Raji (cell line): ENCODE measurements around the gene CFAP119.

ENCODE experiments used
- POLR2A ChIP-seq: IDR thresholded peaks from 2 replicates; pipeline ENCODE4 v1.6.1; 2011; ENCODE audit warnings: low read depth, low read length, control low read depth; ENCODE audit not compliant: insufficient read depth

The CFAP119 gene

DNA sequence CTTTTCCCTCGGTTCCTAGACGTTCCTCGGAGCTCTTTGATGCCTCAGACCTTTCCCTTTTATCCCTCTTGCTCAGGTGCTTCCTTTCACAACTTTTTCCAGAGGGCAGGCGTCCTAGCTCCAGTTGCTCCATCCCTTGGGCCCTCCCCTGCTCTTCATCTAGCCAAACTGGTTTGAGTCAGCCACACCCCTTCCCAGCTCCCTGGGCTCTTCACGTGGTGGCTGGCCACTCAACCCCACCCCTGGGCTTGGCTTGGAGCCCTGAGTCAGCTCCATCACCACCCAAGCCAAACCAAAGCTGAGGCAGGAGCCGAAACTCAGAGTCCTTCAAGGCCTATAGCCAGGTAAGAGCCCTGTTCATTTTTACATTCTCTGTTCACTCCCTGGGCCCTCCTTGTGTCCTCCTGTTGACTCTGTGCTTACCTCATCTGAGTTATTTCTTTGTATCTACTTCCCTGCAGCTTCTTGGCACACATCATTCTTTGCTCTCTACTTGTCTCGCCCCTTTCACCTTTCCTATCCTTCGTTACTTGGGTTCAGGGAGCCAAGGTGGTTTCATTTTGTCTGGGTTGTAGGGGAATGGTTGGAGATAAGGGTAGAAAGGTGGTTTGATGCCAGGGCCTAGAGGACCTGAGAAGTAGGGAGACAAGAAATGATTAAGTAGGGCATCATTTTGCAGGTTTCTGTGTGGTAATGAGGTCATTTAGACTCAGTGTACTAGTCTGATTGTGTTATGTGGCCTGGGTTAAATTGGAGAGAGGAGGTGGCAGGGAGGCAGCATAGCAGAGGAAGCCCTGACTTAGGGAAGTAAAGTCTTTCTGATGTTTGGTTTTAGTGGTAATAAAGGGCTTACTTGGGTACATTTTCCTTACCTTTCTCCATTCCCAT lies 21.3 kb downstream of the CFAP119 start:
- no peak for TF ChIP-seq POLR2A

DNA sequence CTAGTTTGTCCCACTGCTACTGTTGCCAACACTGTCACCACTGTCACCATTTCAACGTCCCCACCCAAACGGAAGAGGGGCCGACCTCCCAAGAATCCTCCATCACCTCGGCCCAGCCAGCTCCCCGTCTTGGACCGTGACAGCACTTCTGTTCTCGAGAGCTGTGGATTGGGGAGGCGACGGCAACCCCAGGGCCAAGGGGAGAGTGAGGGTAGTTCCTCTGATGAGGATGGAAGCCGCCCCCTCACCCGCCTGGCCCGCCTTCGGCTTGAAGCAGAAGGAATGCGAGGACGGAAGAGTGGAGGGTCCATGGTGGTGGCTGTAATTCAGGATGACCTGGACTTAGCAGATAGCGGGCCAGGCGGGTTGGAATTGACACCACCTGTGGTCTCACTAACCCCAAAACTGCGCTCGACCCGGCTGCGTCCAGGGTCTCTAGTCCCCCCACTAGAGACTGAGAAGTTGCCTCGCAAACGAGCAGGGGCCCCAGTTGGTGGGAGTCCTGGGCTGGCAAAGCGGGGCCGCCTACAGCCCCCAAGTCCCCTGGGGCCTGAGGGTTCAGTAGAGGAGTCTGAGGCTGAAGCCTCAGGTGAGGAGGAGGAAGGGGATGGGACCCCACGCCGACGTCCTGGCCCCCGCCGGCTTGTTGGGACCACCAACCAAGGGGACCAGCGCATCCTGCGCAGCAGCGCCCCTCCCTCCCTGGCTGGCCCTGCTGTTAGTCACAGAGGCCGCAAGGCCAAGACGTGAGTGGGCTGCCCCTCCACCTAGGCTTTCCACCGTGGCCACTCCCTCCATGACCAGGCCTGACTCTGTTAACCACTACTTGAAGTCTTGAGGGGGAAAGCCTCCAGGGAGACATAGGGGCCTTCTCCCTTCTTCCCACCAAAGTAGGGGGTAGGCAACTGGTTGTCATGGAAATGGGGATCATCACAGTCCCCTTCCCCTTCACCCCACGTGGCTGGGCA lies 22.6 kb downstream of the CFAP119 start:
- no peak for TF ChIP-seq POLR2A

DNA sequence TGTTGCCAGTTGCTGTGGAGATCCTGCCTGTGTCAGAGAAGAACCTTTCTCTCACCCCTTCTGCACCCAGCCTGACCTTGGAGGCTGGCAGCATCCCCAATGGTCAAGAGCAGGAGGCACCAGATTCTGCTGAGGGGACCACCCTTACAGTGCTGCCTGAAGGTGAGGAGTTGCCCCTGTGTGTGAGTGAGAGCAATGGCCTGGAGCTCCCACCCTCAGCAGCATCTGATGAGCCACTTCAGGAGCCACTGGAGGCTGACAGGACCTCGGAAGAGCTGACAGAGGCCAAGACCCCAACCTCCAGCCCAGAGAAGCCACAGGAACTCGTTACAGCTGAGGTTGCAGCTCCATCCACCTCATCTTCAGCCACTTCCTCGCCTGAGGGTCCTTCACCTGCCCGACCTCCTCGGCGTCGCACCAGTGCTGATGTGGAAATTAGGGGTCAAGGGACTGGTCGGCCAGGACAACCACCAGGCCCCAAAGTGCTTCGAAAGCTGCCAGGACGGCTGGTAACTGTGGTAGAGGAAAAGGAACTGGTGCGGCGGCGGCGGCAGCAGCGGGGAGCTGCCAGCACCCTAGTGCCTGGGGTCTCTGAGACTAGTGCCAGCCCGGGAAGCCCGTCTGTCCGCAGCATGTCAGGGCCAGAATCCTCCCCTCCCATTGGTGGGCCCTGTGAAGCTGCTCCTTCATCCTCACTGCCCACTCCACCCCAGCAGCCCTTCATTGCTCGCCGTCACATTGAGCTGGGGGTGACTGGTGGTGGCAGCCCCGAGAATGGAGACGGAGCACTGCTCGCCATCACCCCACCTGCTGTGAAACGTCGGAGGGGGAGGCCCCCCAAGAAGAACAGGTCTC lies 23.8 kb downstream of the CFAP119 start:
- TF ChIP-seq POLR2A, result no peak

DNA sequence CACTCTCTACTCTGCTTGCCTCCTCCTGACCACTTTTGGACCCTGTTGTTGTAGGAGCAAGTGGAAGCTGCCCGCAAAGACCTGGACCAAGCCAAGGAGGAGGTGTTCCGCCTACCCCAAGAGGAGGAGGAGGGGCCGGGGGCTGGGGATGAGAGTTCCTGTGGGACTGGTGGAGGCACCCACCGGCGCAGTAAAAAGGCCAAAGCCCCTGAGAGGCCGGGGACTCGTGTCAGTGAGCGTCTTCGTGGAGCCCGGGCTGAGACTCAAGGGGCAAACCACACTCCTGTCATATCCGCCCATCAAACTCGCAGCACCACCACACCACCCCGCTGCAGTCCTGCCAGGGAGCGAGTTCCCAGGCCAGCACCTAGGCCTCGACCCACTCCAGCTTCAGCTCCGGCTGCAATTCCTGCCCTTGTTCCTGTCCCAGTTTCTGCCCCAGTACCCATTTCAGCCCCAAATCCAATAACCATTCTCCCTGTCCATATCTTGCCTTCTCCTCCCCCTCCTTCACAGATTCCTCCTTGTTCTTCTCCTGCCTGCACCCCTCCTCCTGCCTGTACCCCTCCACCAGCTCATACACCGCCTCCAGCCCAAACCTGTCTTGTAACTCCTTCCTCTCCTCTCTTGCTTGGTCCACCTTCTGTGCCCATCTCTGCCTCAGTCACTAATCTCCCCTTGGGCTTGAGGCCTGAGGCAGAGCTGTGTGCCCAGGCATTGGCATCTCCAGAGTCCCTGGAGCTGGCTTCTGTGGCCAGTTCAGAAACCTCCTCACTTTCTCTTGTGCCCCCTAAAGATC lies 24.7 kb downstream of the CFAP119 start:
- no peak for TF ChIP-seq POLR2A

DNA sequence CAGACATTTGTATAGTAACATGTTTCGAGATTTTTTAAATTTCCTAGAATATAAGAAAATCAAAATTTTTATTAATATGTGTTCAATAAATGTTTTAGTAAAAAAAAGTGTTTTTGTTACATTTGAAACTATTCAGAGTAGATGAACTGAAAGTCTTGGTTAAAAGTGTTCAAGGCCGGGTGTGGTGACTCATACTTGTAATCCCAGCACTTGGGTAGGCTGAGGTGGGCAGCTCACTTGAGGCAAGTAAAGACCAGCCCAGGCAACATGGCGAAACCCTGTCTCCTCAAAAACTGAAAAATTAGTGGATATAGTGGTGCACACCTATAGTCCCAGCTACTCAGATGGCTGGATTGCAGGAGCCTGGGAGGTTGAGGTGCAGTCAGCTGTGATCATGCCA lies 30.5 kb downstream of the CFAP119 start:
- no peak for TF ChIP-seq POLR2A

DNA sequence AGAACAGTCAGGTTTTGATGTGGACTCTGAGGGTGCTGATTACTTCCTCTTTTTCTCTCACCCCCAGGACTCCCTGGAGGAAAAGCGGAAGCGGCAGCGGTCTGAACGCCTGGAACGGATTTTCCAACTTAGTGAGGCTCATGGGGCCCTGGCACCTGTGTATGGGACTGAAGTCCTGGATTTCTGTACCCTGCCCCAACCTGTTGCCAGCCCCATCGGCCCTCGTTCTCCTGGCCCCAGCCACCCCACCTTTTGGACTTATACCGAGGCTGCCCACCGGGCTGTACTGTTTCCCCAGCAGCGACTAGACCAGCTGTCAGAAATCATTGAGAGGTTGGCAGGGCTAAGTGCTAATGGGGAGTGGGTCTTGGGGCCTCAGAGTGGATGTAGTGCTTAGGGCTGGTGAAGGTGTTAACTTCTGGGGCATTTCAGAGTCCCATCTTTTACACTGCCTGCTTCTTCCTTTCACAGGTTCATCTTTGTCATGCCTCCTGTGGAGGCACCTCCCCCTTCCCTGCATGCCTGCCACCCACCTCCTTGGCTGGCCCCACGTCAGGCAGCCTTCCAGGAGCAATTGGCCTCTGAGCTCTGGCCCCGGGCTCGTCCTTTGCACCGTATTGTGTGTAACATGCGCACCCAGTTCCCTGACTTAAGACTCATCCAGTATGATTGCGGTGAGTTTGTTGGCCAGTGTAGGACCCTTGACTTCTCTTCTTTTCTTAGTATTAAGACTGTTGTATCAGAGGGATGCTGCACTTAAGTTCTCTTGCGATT lies 32.8 kb downstream of the CFAP119 start:
- no peak for TF ChIP-seq POLR2A

DNA sequence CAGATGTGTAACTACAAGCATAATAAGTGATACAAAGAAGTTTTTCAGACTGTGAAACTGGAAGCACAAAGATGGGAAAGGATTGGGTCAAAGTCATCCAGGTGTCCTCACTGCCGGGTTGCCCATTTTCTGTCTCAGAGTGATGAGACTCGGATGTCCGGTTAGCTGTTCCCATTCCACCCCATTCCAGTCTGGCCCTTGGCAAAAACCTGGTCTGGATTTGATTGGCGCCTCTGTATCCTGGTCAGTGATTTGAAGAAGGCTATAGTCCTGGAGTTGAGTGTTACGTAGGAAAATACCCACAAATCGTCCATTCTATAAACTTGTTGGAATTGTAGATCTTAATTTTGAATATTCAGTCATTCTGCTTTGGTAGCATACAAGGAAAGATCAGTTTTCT lies 33.5 kb downstream of the CFAP119 start:
- no peak for TF ChIP-seq POLR2A

DNA sequence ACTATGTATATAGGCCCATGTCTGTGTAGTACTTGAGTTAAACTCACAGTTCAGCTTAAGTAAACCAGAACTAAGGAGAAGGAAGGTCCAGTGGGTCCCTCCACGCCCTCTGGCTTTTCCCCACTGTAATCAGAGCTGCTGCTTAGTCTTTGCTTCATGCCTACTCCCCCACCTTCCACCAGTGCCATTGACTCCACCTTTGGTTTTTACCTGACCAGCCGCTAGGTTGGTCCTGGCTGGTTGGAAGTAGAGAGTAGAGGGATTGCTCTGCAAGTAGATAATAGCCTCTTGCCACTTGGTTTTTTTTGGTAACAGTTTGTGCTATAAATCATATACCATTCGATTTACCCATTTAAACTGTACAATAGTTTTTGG lies 36.5 kb downstream of the CFAP119 start:
- TF ChIP-seq POLR2A, result no peak

DNA sequence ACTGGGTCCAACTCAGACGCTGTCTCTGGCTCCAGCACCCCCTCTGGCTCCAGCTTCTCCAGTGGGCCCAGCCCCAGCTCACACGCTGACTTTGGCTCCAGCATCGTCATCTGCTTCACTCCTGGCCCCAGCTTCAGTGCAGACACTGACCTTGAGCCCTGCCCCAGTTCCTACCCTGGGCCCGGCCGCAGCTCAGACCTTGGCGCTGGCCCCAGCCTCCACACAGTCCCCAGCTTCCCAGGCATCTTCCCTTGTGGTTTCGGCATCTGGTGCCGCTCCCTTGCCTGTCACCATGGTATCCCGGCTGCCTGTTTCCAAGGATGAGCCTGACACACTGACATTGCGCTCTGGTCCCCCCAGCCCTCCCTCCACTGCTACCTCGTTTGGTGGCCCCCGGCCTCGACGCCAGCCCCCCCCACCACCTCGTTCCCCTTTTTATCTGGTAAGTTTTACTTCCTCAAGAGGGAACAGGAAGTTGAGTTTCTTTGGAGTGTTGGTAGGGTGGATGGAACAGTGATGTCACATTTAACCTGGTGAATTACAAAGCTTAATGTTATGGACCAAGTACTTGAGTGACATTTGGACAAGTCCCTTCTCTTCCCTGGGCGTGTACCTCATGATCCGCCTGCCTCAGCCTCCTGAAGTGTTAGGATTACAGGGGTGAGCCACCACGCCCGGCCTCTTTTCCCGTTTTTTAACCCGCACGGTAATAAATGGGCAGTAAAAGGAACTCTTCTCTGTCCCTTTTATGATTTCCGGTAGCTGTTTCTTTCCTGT lies 37.0 kb downstream of the CFAP119 start:
- no peak for TF ChIP-seq POLR2A

DNA sequence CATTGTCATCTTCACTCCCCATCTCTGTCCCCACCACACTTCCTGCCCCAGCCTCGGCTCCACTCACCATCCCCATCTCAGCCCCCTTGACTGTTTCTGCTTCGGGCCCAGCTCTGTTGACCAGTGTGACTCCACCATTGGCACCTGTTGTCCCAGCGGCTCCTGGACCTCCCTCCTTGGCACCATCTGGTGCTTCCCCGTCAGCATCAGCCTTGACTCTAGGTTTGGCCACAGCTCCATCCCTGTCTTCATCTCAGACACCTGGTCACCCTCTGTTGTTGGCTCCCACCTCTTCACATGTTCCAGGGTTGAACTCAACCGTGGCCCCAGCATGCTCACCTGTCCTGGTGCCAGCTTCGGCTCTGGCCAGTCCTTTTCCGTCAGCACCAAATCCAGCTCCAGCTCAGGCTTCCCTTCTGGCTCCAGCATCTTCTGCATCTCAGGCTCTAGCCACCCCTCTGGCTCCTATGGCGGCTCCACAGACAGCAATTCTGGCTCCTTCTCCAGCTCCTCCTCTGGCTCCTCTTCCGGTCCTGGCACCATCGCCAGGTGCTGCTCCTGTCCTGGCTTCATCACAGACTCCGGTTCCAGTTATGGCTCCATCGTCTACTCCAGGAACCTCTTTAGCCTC lies 38.0 kb downstream of the CFAP119 start:
- TF ChIP-seq POLR2A, result no peak

DNA sequence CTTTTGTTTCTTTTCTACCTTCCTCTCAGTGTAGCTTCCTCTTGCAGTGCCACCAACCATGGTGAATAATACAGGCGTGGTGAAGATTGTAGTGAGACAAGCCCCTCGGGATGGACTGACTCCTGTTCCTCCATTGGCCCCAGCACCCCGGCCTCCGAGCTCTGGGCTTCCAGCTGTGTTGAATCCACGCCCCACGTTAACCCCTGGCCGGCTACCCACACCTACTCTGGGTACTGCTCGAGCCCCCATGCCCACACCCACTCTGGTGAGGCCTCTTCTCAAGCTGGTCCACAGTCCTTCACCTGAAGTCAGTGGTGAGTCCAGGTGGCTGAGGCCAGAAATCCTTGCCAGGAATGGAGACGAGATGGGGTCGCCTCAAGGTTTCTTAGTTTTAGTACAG lies 38.9 kb downstream of the CFAP119 start:
- no peak for TF ChIP-seq POLR2A

DNA sequence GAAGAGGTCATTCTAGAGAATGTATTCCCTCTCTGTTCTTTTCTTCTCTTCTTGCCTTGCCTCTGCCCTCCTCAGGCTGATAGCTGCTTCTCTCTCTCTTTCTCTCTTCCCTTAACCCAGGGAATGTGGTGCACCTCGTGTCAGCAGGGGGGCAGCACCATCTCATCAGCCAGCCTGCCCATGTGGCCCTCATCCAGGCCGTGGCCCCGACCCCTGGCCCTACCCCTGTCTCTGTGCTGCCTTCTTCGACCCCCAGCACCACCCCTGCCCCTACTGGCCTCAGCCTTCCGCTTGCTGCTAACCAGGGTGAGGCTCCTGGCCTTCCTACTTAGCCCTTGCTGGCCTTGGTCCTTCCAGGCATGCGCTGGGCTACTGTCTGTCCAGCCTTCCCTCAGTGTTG lies 39.4 kb downstream of the CFAP119 start:
- no peak for TF ChIP-seq POLR2A
